SKM-1 treated with dmso at 0.1 percent for 144 hours (cell line): ENCODE data around the gene NES.

ENCODE experiments used
- DNase-seq: peaks from one replicate; lab custom pipeline; 2025; ENCODE audit not compliant: unreplicated experiment; lab: John Stamatoyannopoulos, UW

Gene NES

GRCh38 chr1:156681196-156681960 is 4.2 kb upstream of the NES start:
- DNase-seq = no peak

GRCh38 chr1:156680056-156680455 is 2.8 kb upstream of the NES start:
- DNase-seq = no peak

- DNase-seq = peak; percentile 53
Measured at GRCh38 chr1:156677616-156678596, 699 bp upstream of the NES start.

GRCh38 chr1:156676114-156676819 is 940 bp downstream of the NES start:
- DNase-seq = no peak

- DNase-seq = no peak
Measured at GRCh38 chr1:156675210-156676113, 1.7 kb downstream of the NES start.

- DNase-seq = no peak
Measured at GRCh38 chr1:156673387-156674121, 3.7 kb downstream of the NES start.

GRCh38 chr1:156671804-156672203 is 5.4 kb downstream of the NES start:
- DNase-seq = no peak

- no peak for DNase-seq
Measured at GRCh38 chr1:156670791-156671190, 6.4 kb downstream of the NES start.

- DNase-seq = no peak
Measured at GRCh38 chr1:156670359-156670758, 6.8 kb downstream of the NES start.

GRCh38 chr1:156669794-156670193 is 7.4 kb downstream of the NES start:
- no peak for DNase-seq

- DNase-seq = no peak
Measured at GRCh38 chr1:156668801-156669637, 8.2 kb downstream of the NES start.

- no peak for DNase-seq
Measured at GRCh38 chr1:156667968-156668709, 9.1 kb downstream of the NES start.

GRCh38 chr1:156667610-156667967 is 9.6 kb downstream of the NES start:
- no peak for DNase-seq

- DNase-seq = no peak
Measured at GRCh38 chr1:156666862-156667609, 10.2 kb downstream of the NES start.

- DNase-seq = no peak
Measured at GRCh38 chr1:156665539-156665938, 11.7 kb downstream of the NES start.

- no peak for DNase-seq
Measured at GRCh38 chr1:156664767-156665411, 12.3 kb downstream of the NES start.
